ENCODE data around the gene ATP13A5. TPM values are rescaled to one million over a fixed set of nuclear protein-coding genes. Genes with fewer than 3 reads are reported as not detected.

The ATP13A5 gene
- total RNA-seq, 1 experiment from 2014 or later = not detected

DNA sequence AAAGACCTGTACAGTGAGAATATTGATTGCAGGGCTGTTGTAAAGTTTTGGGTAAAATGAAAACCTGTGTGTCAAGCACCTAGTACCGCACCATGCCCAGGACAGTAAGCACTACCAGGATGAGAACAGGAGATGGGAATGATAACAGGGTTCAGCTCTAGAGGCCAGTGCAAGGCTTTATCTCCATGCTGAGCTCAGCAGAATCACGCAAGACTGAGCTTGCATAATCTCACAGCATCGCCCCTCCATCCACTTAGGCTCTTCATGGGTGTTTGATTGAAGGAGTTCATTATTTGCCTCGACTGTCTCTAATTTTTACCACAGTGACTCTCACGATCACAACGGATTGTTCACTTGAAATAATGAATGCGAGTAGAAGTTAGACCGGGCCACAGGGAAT is 2.9 kb downstream of the ATP13A5 start:
- CTCF ChIA-PET = no interaction called here
- BruUV-seq (replicated peaks) = no TSS peak
- TF ChIP-seq, protein P1, sequence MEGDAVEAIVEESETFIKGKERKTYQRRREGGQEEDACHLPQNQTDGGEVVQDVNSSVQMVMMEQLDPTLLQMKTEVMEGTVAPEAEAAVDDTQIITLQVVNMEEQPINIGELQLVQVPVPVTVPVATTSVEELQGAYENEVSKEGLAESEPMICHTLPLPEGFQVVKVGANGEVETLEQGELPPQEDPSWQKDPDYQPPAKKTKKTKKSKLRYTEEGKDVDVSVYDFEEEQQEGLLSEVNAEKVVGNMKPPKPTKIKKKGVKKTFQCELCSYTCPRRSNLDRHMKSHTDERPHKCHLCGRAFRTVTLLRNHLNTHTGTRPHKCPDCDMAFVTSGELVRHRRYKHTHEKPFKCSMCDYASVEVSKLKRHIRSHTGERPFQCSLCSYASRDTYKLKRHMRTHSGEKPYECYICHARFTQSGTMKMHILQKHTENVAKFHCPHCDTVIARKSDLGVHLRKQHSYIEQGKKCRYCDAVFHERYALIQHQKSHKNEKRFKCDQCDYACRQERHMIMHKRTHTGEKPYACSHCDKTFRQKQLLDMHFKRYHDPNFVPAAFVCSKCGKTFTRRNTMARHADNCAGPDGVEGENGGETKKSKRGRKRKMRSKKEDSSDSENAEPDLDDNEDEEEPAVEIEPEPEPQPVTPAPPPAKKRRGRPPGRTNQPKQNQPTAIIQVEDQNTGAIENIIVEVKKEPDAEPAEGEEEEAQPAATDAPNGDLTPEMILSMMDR (conservative IDR thresholded peaks at IDR 0.05; ENCODE audit: low read depth, low read length) = no peak
- TF ChIP-seq EZH2 (IDR thresholded peaks at IDR 0.05; ENCODE audit: borderline replicate concordance, low read depth, low read length, poor library complexity, severe bottlenecking) = no peak
- Histone ChIP-seq H3K4me1 (ENCODE audit: insufficient read depth, low read length, poor library complexity, severe bottlenecking) (no peaks in the 10 kb centered on the region), H3K36me3 (ENCODE audit: insufficient read depth, low read length, poor library complexity, severe bottlenecking) (no peaks in the 10 kb centered on the region), H3K9me3 (ENCODE audit: low read depth, low read length, poor library complexity, severe bottlenecking) (no peaks in the 10 kb centered on the region), H3K27me3 (replicated peaks; ENCODE audit: insufficient read depth, low read depth, low read length, poor library complexity) (no peaks in the 10 kb centered on the region), H3K4me3 (ENCODE audit: low read depth, low read length, poor library complexity, severe bottlenecking) (no peak overlapping the region), H3K27ac (ENCODE audit: low read depth, low read length, poor library complexity, severe bottlenecking) (no peak overlapping the region)
- POLR2A ChIA-PET (ENCODE audit: low non-redundant PET) = no interaction called here
- DNase-seq (ENCODE audit: low spot score) = no peak
- intact Hi-C loops (cut with micrococcal nuclease; ENCODE audit: unreplicated experiment) = no loop called here

DNA sequence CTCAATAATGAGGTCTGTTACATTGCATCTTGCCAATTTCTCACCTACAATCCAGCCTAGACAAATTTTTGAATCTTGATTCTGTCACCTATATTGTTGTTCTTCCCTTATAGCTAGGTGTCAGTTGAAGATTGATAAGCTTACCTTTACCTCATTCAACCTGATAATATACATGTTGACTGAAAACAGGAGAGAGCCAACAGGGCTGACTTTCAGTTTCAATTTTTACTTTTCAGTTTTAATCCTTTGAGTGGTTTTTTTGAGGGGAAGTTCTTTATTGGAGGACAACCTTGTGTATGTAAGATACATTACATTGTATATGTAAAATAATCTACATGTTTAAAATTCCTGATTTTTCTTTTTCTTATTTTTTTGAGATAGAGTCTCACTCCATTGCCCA is 5.8 kb downstream of the ATP13A5 start:
- intact Hi-C loops (cut with micrococcal nuclease; ENCODE audit: unreplicated experiment) = no loop called here
- BruUV-seq (replicated peaks) = no TSS peak

DNA sequence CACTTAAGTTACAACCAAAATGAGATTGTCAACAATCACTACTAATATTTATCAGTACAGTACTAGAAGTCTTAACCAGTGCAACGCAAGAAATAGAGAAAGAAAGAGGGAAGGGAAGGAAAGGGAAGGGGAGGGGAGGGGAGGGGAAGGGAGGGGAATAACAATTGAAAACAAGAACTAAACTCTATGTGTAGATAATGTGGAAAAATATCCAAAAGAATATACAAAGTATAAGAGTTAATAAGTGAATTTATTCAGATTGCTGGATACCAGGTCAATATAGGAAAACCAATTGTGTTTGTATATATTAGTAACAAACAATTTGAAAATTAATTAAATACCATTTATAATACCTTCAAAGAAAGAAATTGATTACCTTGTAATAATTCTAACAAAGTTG is 10.7 kb downstream of the ATP13A5 start:
- H3K4me3 ChIP-seq (ENCODE audit: low read depth, low read length, poor library complexity, severe bottlenecking) = no peak overlapping the region
- H3K36me3 ChIP-seq (ENCODE audit: insufficient read depth, low read length, poor library complexity, severe bottlenecking) = no peaks in the 10 kb centered on the region
- BruUV-seq (replicated peaks) = no TSS peak
- no peaks in the 10 kb centered on the region for H3K4me1 ChIP-seq (ENCODE audit: insufficient read depth, low read length, poor library complexity, severe bottlenecking)
- no peak for TF ChIP-seq EZH2 (IDR thresholded peaks at IDR 0.05; ENCODE audit: borderline replicate concordance, low read depth, low read length, poor library complexity, severe bottlenecking)
- TF ChIP-seq, protein P1 (conservative IDR thresholded peaks at IDR 0.05; ENCODE audit: low read depth, low read length) = no peak
- intact Hi-C loops (cut with micrococcal nuclease; ENCODE audit: unreplicated experiment) = no loop called here
- no peak overlapping the region for H3K27ac ChIP-seq (ENCODE audit: low read depth, low read length, poor library complexity, severe bottlenecking)
- POLR2A ChIA-PET (ENCODE audit: low non-redundant PET) = no interaction called here
- CTCF ChIA-PET = no interaction called here
- H3K27me3 ChIP-seq (replicated peaks; ENCODE audit: insufficient read depth, low read depth, low read length, poor library complexity) = peaks cover 15% of the 10 kb centered on the region
- H3K9me3 ChIP-seq (ENCODE audit: low read depth, low read length, poor library complexity, severe bottlenecking) = no peaks in the 10 kb centered on the region
- no peak for DNase-seq (ENCODE audit: low spot score)

More for the DNA sequence above, 5.8 kb downstream of the ATP13A5 start:
- CTCF ChIA-PET = no interaction called here
- DNase-seq (ENCODE audit: low spot score) = no peak
- Histone ChIP-seq H3K27me3 (replicated peaks; ENCODE audit: insufficient read depth, low read depth, low read length, poor library complexity) (no peaks in the 10 kb centered on the region), H3K9me3 (ENCODE audit: low read depth, low read length, poor library complexity, severe bottlenecking) (no peaks in the 10 kb centered on the region), H3K4me1 (ENCODE audit: insufficient read depth, low read length, poor library complexity, severe bottlenecking) (no peaks in the 10 kb centered on the region), H3K36me3 (ENCODE audit: insufficient read depth, low read length, poor library complexity, severe bottlenecking) (no peaks in the 10 kb centered on the region), H3K27ac (ENCODE audit: low read depth, low read length, poor library complexity, severe bottlenecking) (no peak overlapping the region), H3K4me3 (ENCODE audit: low read depth, low read length, poor library complexity, severe bottlenecking) (no peak overlapping the region)
- TF ChIP-seq, protein P1 (conservative IDR thresholded peaks at IDR 0.05; ENCODE audit: low read depth, low read length) = no peak
- TF ChIP-seq EZH2 (IDR thresholded peaks at IDR 0.05; ENCODE audit: borderline replicate concordance, low read depth, low read length, poor library complexity, severe bottlenecking) = no peak
- POLR2A ChIA-PET (ENCODE audit: low non-redundant PET) = no interaction called here
